H1 (cell line): ENCODE data around the gene ADCY2.

Experiments
- BRCA1 ChIP-seq: IDR thresholded peaks from 2 replicates; pipeline ENCODE4 v1.6.1; 2012; ENCODE audit warnings: low read depth, low read length, improper control_type of control experiment
- CHD1 ChIP-seq: IDR thresholded peaks from 2 replicates; pipeline ENCODE4 v1.6.1; 2012; ENCODE audit warnings: low read depth, low read length, improper control_type of control experiment
- KDM5A ChIP-seq: fragments of 200-600 bp; IDR thresholded peaks from 2 replicates; pipeline ENCODE4 v1.7.1; 2012; ENCODE audit warnings: mild to moderate bottlenecking, low read length, inconsistent platforms, mixed read lengths
- RFX5 ChIP-seq: IDR thresholded peaks from 2 replicates; pipeline ENCODE4 v1.6.1; 2011; ENCODE audit warnings: low read depth, low read length, improper control_type of control experiment, borderline replicate concordance
- SIN3A ChIP-seq, 2 experiments: IDR thresholded peaks in 1 of 2; conservative IDR thresholded peaks in 1 of 2; 2 replicates each; pipeline ENCODE4 v1.6.1; 2011 to 2012; ENCODE audit warnings: low read length in 2 of 2, improper control_type of control experiment in 1 of 2, low read depth in 1 of 2, mild to moderate bottlenecking in 1 of 2
- SUZ12 ChIP-seq: fragments of 200-600 bp; sonication (generic); IDR thresholded peaks from 2 replicates; pipeline ENCODE4 v1.6.1; 2012; ENCODE audit warnings: mild to moderate bottlenecking, inconsistent platforms, low read length, moderate library complexity, mixed read lengths

- TF ChIP-seq RFX5: no peak
- no peak for TF ChIP-seq CHD1
- TF ChIP-seq SUZ12: no peak
- TF ChIP-seq SIN3A (conservative IDR thresholded peaks at IDR 0.05 in 1 of 2, IDR thresholded peaks at IDR 0.05 in 1 of 2; ENCODE audit: low read depth in 1 of 2, low read length in 2 of 2): no peak
- TF ChIP-seq KDM5A: no peak
- no peak for TF ChIP-seq BRCA1
Measured at GRCh38 chr5:7842531-7842930, 446.6 kb downstream of the ADCY2 start.
